ENCODE results near the gene PAPOLB. TPM values are rescaled to one million over a fixed set of nuclear protein-coding genes. Genes with fewer than 3 reads are reported as not detected.

PAPOLB gene
- polyA plus RNA-seq, 2 of the 4 experiments (the other 2 are of a cell fraction): not detected

GRCh38 chr7:4886671-4887070 is 24.8 kb upstream of the PAPOLB start:
- DNase-seq (ENCODE audit: low read depth in 1 of 2, low spot score in 1 of 2) (no peak), FAIRE-seq (no peak), ATAC-seq (no peak)
- Histone ChIP-seq H3K4me1 (0 out of 3 replicates have a peak, but pooled peaks cover 4% of the 10 kb centered on the region), H3K9me3 (no peaks in the 10 kb centered on the region), H3K4me2 (no peak overlapping the region), H3K27ac (no peak overlapping the region), H3K4me3 (no peak overlapping the region)
- TF ChIP-seq HOXB13 (CRISPR knock-in tag; IDR thresholded peaks at IDR 0.05; ENCODE audit: low read depth) (no peak), HEYL (CRISPR knock-in tag; IDR thresholded peaks at IDR 0.05) (no peak), CTCF (IDR thresholded peaks at IDR 0.05) (no peak), JUN (IDR thresholded peaks at IDR 0.05) (no peak), NPAS2 (CRISPR knock-in tag; IDR thresholded peaks at IDR 0.05; ENCODE audit: borderline replicate concordance) (no peak), BHLHE40 (IDR thresholded peaks at IDR 0.05; ENCODE audit: low read depth, low read length) (no peak), MAZ (IDR thresholded peaks at IDR 0.05; ENCODE audit: borderline replicate concordance, low read depth, low read length) (no peak), ELK1 (IDR thresholded peaks at IDR 0.05; ENCODE audit: low read depth, low read length) (no peak), FOXS1 (CRISPR knock-in tag; IDR thresholded peaks at IDR 0.05) (no peak), REST (IDR thresholded peaks at IDR 0.05) (no peak), CBX2 (IDR thresholded peaks at IDR 0.05; ENCODE audit: borderline replicate concordance, low read depth) (no peak), GATA3 (IDR thresholded peaks at IDR 0.05; ENCODE audit: borderline replicate concordance) (no peak), HOXB5 (CRISPR knock-in tag; IDR thresholded peaks at IDR 0.05) (no peak), EHMT2 (IDR thresholded peaks at IDR 0.05; ENCODE audit: low read depth) (no peak), RFX5 (IDR thresholded peaks at IDR 0.05) (no peak), USF2 (IDR thresholded peaks at IDR 0.05) (no peak), EP300 (IDR thresholded peaks at IDR 0.05) (no peak), TP53 (CRISPR knock-in tag; IDR thresholded peaks at IDR 0.05) (no peak)
- POLR2A ChIA-PET: no interaction called here
- 0% methylated on average over 1 of the region's 1 CpG for WGBS (ENCODE audit: missing lambda C conversion rate)
- CTCF ChIA-PET: interaction anchor here (0.6 to 1.6 kb wide), 3 partner anchors 10 to 232 kb away, joined by 3 to 5 read pairs (median 3); no protein-coding TSS in a partner anchor

- Histone ChIP-seq H3K4me3 (no peak overlapping the region), H3K4me2 (no peak overlapping the region), H3K9me3 (no peaks in the 10 kb centered on the region), H3K27ac (no peak overlapping the region), H3K4me1 (0 out of 3 replicates have a peak, but pooled peaks cover 4% of the 10 kb centered on the region)
- TF ChIP-seq RNF2 (IDR thresholded peaks at IDR 0.05; ENCODE audit: borderline replicate concordance, low read depth) (no peak), NPAS2 (CRISPR knock-in tag; IDR thresholded peaks at IDR 0.05; ENCODE audit: borderline replicate concordance) (no peak)
- no peak for FAIRE-seq
- CTCF ChIA-PET: interaction anchor here (0.7 to 3.0 kb wide), 2 partner anchors 18 to 94 kb away, joined by 3 to 10 read pairs; no protein-coding TSS in a partner anchor
- ATAC-seq: no peak
- 76% methylated on average over 7 of the region's 7 CpGs for WGBS (ENCODE audit: missing lambda C conversion rate)
- DNase-seq (ENCODE audit: low read depth in 1 of 2, low spot score in 1 of 2): no peak
- POLR2A ChIA-PET: no interaction called here
These were observed 23.5 kb upstream of the PAPOLB start for GRCh38 chr7:4885317-4885807.

All from A549 (cell line).